Measurements from ENCODE around the gene NEK4.

The NEK4 gene

GRCh38 chr3:52801839-52802238, 31.1 kb upstream of the NEK4 start:
- H2AFZ ChIP-seq (ENCODE audit: low read depth): no peak overlapping the region
- no peaks in the 10 kb centered on the region for H3K4me1 ChIP-seq (ENCODE audit: low read depth, poor library complexity, severe bottlenecking)
- H3K4me2 ChIP-seq: no peak overlapping the region
- no peak overlapping the region for H3K4me3 ChIP-seq (IDR thresholded peaks at IDR 0.05; ENCODE audit: insufficient read depth, low read depth, low read length)
- H3K79me2 ChIP-seq (ENCODE audit: insufficient read depth, low read depth): no peaks in the 10 kb centered on the region
- H3K36me3 ChIP-seq (ENCODE audit: insufficient read depth): no peaks in the 10 kb centered on the region
- no peak overlapping the region for H3K9ac ChIP-seq
- no peak overlapping the region for H3K27ac ChIP-seq
- no peaks in the 10 kb centered on the region for H4K20me1 ChIP-seq (ENCODE audit: insufficient read depth)
- no peaks in the 10 kb centered on the region for H3K27me3 ChIP-seq (ENCODE audit: insufficient read depth, low read depth)
- TF ChIP-seq, protein P1, sequence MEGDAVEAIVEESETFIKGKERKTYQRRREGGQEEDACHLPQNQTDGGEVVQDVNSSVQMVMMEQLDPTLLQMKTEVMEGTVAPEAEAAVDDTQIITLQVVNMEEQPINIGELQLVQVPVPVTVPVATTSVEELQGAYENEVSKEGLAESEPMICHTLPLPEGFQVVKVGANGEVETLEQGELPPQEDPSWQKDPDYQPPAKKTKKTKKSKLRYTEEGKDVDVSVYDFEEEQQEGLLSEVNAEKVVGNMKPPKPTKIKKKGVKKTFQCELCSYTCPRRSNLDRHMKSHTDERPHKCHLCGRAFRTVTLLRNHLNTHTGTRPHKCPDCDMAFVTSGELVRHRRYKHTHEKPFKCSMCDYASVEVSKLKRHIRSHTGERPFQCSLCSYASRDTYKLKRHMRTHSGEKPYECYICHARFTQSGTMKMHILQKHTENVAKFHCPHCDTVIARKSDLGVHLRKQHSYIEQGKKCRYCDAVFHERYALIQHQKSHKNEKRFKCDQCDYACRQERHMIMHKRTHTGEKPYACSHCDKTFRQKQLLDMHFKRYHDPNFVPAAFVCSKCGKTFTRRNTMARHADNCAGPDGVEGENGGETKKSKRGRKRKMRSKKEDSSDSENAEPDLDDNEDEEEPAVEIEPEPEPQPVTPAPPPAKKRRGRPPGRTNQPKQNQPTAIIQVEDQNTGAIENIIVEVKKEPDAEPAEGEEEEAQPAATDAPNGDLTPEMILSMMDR (conservative IDR thresholded peaks at IDR 0.05; ENCODE audit: low read depth, low read length): no peak

GRCh38 chr3:52800079-52800478, 29.3 kb upstream of the NEK4 start:
- H3K27ac ChIP-seq: no peak overlapping the region
- no peak overlapping the region for H3K9ac ChIP-seq
- no peak overlapping the region for H3K4me2 ChIP-seq
- TF ChIP-seq, protein P1 (conservative IDR thresholded peaks at IDR 0.05; ENCODE audit: low read depth, low read length): no peak
- H2AFZ ChIP-seq (ENCODE audit: low read depth): no peak overlapping the region
- no peaks in the 10 kb centered on the region for H3K4me1 ChIP-seq (ENCODE audit: low read depth, poor library complexity, severe bottlenecking)
- no peaks in the 10 kb centered on the region for H3K36me3 ChIP-seq (ENCODE audit: insufficient read depth)
- H3K27me3 ChIP-seq (ENCODE audit: insufficient read depth, low read depth): no peaks in the 10 kb centered on the region
- no peaks in the 10 kb centered on the region for H4K20me1 ChIP-seq (ENCODE audit: insufficient read depth)
- H3K4me3 ChIP-seq (IDR thresholded peaks at IDR 0.05; ENCODE audit: insufficient read depth, low read depth, low read length): no peak overlapping the region
- H3K79me2 ChIP-seq (ENCODE audit: insufficient read depth, low read depth): no peaks in the 10 kb centered on the region

GRCh38 chr3:52798978-52799476, 28.3 kb upstream of the NEK4 start:
- Histone ChIP-seq H3K4me3 (IDR thresholded peaks at IDR 0.05; ENCODE audit: insufficient read depth, low read depth, low read length) (no peak overlapping the region), H3K36me3 (ENCODE audit: insufficient read depth) (no peaks in the 10 kb centered on the region), H3K27ac (no peak overlapping the region), H3K4me2 (no peak overlapping the region), H3K27me3 (ENCODE audit: insufficient read depth, low read depth) (no peaks in the 10 kb centered on the region), H2AFZ (ENCODE audit: low read depth) (no peak overlapping the region), H3K4me1 (ENCODE audit: low read depth, poor library complexity, severe bottlenecking) (no peaks in the 10 kb centered on the region), H3K79me2 (ENCODE audit: insufficient read depth, low read depth) (no peaks in the 10 kb centered on the region), H4K20me1 (ENCODE audit: insufficient read depth) (no peaks in the 10 kb centered on the region), H3K9ac (no peak overlapping the region)
- TF ChIP-seq, protein P1 (conservative IDR thresholded peaks at IDR 0.05; ENCODE audit: low read depth, low read length): peak; percentile 52; the same call in 1 of the 2 replicates

DNA sequence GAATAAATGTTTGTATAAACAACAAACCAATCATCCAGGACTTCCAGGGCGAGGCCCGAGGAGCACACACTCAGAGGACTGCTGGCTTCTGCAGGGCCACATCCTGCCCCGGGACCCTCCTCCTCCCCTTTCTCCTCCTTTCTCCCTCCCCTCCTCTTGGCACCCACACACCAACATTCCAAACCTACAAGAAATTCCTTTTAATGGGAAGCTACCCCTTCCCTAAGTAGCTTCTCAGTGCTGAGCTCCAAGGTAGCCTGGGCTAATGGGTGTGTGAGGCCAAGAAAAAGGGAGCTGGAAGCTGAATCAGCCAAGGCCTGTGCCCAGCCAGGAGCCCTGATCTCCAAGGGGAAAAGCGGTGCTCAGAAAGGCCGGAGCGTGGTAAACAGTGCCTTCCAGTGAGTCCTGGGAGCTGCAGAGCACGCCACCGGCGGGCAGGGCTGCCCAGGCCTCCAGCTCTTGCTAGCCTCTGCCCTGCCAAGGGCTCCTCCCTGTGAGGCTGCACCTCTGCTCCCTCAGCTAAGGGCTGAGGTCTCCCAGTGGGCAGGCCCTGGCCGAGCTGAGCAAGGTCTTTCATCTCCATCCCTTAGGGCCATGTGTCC, 27.7 kb upstream of the NEK4 start:
- Histone ChIP-seq H3K27ac (no peak overlapping the region), H4K20me1 (ENCODE audit: insufficient read depth) (no peaks in the 10 kb centered on the region), H2AFZ (ENCODE audit: low read depth) (no peak overlapping the region), H3K4me3 (IDR thresholded peaks at IDR 0.05; ENCODE audit: insufficient read depth, low read depth, low read length) (no peak overlapping the region), H3K9ac (no peak overlapping the region), H3K36me3 (ENCODE audit: insufficient read depth) (no peaks in the 10 kb centered on the region), H3K79me2 (ENCODE audit: insufficient read depth, low read depth) (no peaks in the 10 kb centered on the region), H3K4me1 (ENCODE audit: low read depth, poor library complexity, severe bottlenecking) (no peaks in the 10 kb centered on the region), H3K27me3 (ENCODE audit: insufficient read depth, low read depth) (no peaks in the 10 kb centered on the region), H3K4me2 (no peak overlapping the region)
- TF ChIP-seq, protein P1 (conservative IDR thresholded peaks at IDR 0.05; ENCODE audit: low read depth, low read length): no peak

Measured in KMS-11 (cell line).